ENCODE results near the gene PARP8.
"Not testable (repeated sequence)": the region's sequence is repeated elsewhere in the genome, so short reads cannot be mapped to it uniquely, and the experiment has no call there.

PARP8 gene

GRCh38 chr5:50811746-50812145, 145.3 kb downstream of the PARP8 start:
- not testable (repeated sequence) for H3K9me3 ChIP-seq (ENCODE audit: control insufficient read depth, insufficient read depth, low read length); H3K36me3 ChIP-seq (ENCODE audit: control insufficient read depth, insufficient read depth, low read length)

GRCh38 chr5:50813691-50814090, 147.3 kb downstream of the PARP8 start:
- Histone ChIP-seq H3K4me3 (ENCODE audit: low read depth, low read length) (no peak overlapping the region), H3K9me3 (ENCODE audit: control insufficient read depth, insufficient read depth, low read length) (no peaks in the 10 kb centered on the region), H3K9ac (ENCODE audit: low read depth, low read length) (no peak overlapping the region), H3K4me1 (ENCODE audit: control insufficient read depth, insufficient read depth, low read length) (no peaks in the 10 kb centered on the region), H3K27me3 (ENCODE audit: control insufficient read depth, insufficient read depth, low read length) (no peaks in the 10 kb centered on the region), H3K27ac (ENCODE audit: low read depth, low read length) (no peak overlapping the region), H3K36me3 (ENCODE audit: control insufficient read depth, insufficient read depth, low read length) (peaks cover 14% of the 10 kb centered on the region; the same call in 1 of the 2 replicates)

More at GRCh38 chr5:50811746-50812145, 145.3 kb downstream of the PARP8 start:
- H3K9ac ChIP-seq (ENCODE audit: low read depth, low read length); H3K4me3 ChIP-seq (ENCODE audit: low read depth, low read length); H3K4me1 ChIP-seq (ENCODE audit: control insufficient read depth, insufficient read depth, low read length); H3K27me3 ChIP-seq (ENCODE audit: control insufficient read depth, insufficient read depth, low read length); H3K27ac ChIP-seq (ENCODE audit: low read depth, low read length): not testable (repeated sequence)

- no peak overlapping the region for H3K9ac ChIP-seq (ENCODE audit: low read depth, low read length)
- peaks cover 14% of the 10 kb centered on the region; the same call in 1 of the 2 replicates for H3K36me3 ChIP-seq (ENCODE audit: control insufficient read depth, insufficient read depth, low read length)
These were observed 148.1 kb downstream of the PARP8 start for GRCh38 chr5:50814556-50814955.

GRCh38 chr5:50822046-50822445, 155.6 kb downstream of the PARP8 start:
- Histone ChIP-seq H3K9me3 (ENCODE audit: control insufficient read depth, insufficient read depth, low read length) (no peaks in the 10 kb centered on the region), H3K36me3 (ENCODE audit: control insufficient read depth, insufficient read depth, low read length) (peaks cover 37% of the 10 kb centered on the region), H3K27ac (ENCODE audit: low read depth, low read length) (no peak overlapping the region), H3K9ac (ENCODE audit: low read depth, low read length) (no peak overlapping the region), H3K4me1 (ENCODE audit: control insufficient read depth, insufficient read depth, low read length) (no peaks in the 10 kb centered on the region), H3K27me3 (ENCODE audit: control insufficient read depth, insufficient read depth, low read length) (no peaks in the 10 kb centered on the region), H3K4me3 (ENCODE audit: low read depth, low read length) (no peak overlapping the region)

More at GRCh38 chr5:50814556-50814955, 148.1 kb downstream of the PARP8 start:
- no peak overlapping the region for H3K27ac ChIP-seq (ENCODE audit: low read depth, low read length)
- no peak overlapping the region for H3K4me3 ChIP-seq (ENCODE audit: low read depth, low read length)
- H3K27me3 ChIP-seq (ENCODE audit: control insufficient read depth, insufficient read depth, low read length): no peaks in the 10 kb centered on the region
- H3K9me3 ChIP-seq (ENCODE audit: control insufficient read depth, insufficient read depth, low read length): no peaks in the 10 kb centered on the region
- H3K4me1 ChIP-seq (ENCODE audit: control insufficient read depth, insufficient read depth, low read length): no peaks in the 10 kb centered on the region

GRCh38 chr5:50822761-50823160, 156.3 kb downstream of the PARP8 start:
- Histone ChIP-seq H3K27ac (ENCODE audit: low read depth, low read length) (no peak overlapping the region), H3K4me3 (ENCODE audit: low read depth, low read length) (no peak overlapping the region), H3K27me3 (ENCODE audit: control insufficient read depth, insufficient read depth, low read length) (no peaks in the 10 kb centered on the region), H3K9me3 (ENCODE audit: control insufficient read depth, insufficient read depth, low read length) (no peaks in the 10 kb centered on the region), H3K4me1 (ENCODE audit: control insufficient read depth, insufficient read depth, low read length) (no peaks in the 10 kb centered on the region), H3K36me3 (ENCODE audit: control insufficient read depth, insufficient read depth, low read length) (peaks cover 37% of the 10 kb centered on the region), H3K9ac (ENCODE audit: low read depth, low read length) (no peak overlapping the region)

GRCh38 chr5:50823568-50823967, 157.1 kb downstream of the PARP8 start:
- H3K27ac ChIP-seq (ENCODE audit: low read depth, low read length): no peak overlapping the region
- H3K9me3 ChIP-seq (ENCODE audit: control insufficient read depth, insufficient read depth, low read length): no peaks in the 10 kb centered on the region
- no peaks in the 10 kb centered on the region for H3K4me1 ChIP-seq (ENCODE audit: control insufficient read depth, insufficient read depth, low read length)
- H3K36me3 ChIP-seq (ENCODE audit: control insufficient read depth, insufficient read depth, low read length): peaks cover 44% of the 10 kb centered on the region
- no peak overlapping the region for H3K9ac ChIP-seq (ENCODE audit: low read depth, low read length)
- H3K4me3 ChIP-seq (ENCODE audit: low read depth, low read length): no peak overlapping the region
- no peaks in the 10 kb centered on the region for H3K27me3 ChIP-seq (ENCODE audit: control insufficient read depth, insufficient read depth, low read length)

GRCh38 chr5:50824109-50824508, 157.7 kb downstream of the PARP8 start:
- peaks cover 49% of the 10 kb centered on the region for H3K36me3 ChIP-seq (ENCODE audit: control insufficient read depth, insufficient read depth, low read length)
- H3K4me3 ChIP-seq (ENCODE audit: low read depth, low read length): no peak overlapping the region
- H3K27ac ChIP-seq (ENCODE audit: low read depth, low read length): no peak overlapping the region
- no peaks in the 10 kb centered on the region for H3K27me3 ChIP-seq (ENCODE audit: control insufficient read depth, insufficient read depth, low read length)
- no peak overlapping the region for H3K9ac ChIP-seq (ENCODE audit: low read depth, low read length)
- no peaks in the 10 kb centered on the region for H3K4me1 ChIP-seq (ENCODE audit: control insufficient read depth, insufficient read depth, low read length)
- H3K9me3 ChIP-seq (ENCODE audit: control insufficient read depth, insufficient read depth, low read length): no peaks in the 10 kb centered on the region

- Histone ChIP-seq H3K27ac (ENCODE audit: low read depth, low read length) (no peak overlapping the region), H3K4me3 (ENCODE audit: low read depth, low read length) (no peak overlapping the region), H3K36me3 (ENCODE audit: control insufficient read depth, insufficient read depth, low read length) (peaks cover 44% of the 10 kb centered on the region), H3K9me3 (ENCODE audit: control insufficient read depth, insufficient read depth, low read length) (no peaks in the 10 kb centered on the region), H3K4me1 (ENCODE audit: control insufficient read depth, insufficient read depth, low read length) (no peaks in the 10 kb centered on the region), H3K27me3 (ENCODE audit: control insufficient read depth, insufficient read depth, low read length) (no peaks in the 10 kb centered on the region), H3K9ac (ENCODE audit: low read depth, low read length) (no peak overlapping the region)
These were observed 161.2 kb downstream of the PARP8 start for GRCh38 chr5:50827516-50828247.

- no peaks in the 10 kb centered on the region for H3K9me3 ChIP-seq (ENCODE audit: control insufficient read depth, insufficient read depth, low read length)
- H3K4me3 ChIP-seq (ENCODE audit: low read depth, low read length): no peak overlapping the region
- H3K27me3 ChIP-seq (ENCODE audit: control insufficient read depth, insufficient read depth, low read length): no peaks in the 10 kb centered on the region
- no peak overlapping the region for H3K27ac ChIP-seq (ENCODE audit: low read depth, low read length)
- H3K4me1 ChIP-seq (ENCODE audit: control insufficient read depth, insufficient read depth, low read length): no peaks in the 10 kb centered on the region
- no peak overlapping the region for H3K9ac ChIP-seq (ENCODE audit: low read depth, low read length)
- H3K36me3 ChIP-seq (ENCODE audit: control insufficient read depth, insufficient read depth, low read length): peaks cover 42% of the 10 kb centered on the region
These were observed 162.6 kb downstream of the PARP8 start for GRCh38 chr5:50829023-50829422.

- H3K4me3 ChIP-seq (ENCODE audit: low read depth, low read length): no peak overlapping the region
- no peaks in the 10 kb centered on the region for H3K9me3 ChIP-seq (ENCODE audit: control insufficient read depth, insufficient read depth, low read length)
- H3K9ac ChIP-seq (ENCODE audit: low read depth, low read length): no peak overlapping the region
- H3K36me3 ChIP-seq (ENCODE audit: control insufficient read depth, insufficient read depth, low read length): peaks cover 50% of the 10 kb centered on the region
- no peak overlapping the region for H3K27ac ChIP-seq (ENCODE audit: low read depth, low read length)
- no peaks in the 10 kb centered on the region for H3K4me1 ChIP-seq (ENCODE audit: control insufficient read depth, insufficient read depth, low read length)
- H3K27me3 ChIP-seq (ENCODE audit: control insufficient read depth, insufficient read depth, low read length): no peaks in the 10 kb centered on the region
These were observed 166.3 kb downstream of the PARP8 start for GRCh38 chr5:50832657-50833284.

GRCh38 chr5:50836356-50836755, 169.9 kb downstream of the PARP8 start:
- Histone ChIP-seq H3K36me3 (ENCODE audit: control insufficient read depth, insufficient read depth, low read length) (peaks cover 26% of the 10 kb centered on the region), H3K27me3 (ENCODE audit: control insufficient read depth, insufficient read depth, low read length) (no peaks in the 10 kb centered on the region), H3K4me3 (ENCODE audit: low read depth, low read length) (no peak overlapping the region), H3K9ac (ENCODE audit: low read depth, low read length) (no peak overlapping the region), H3K4me1 (ENCODE audit: control insufficient read depth, insufficient read depth, low read length) (no peaks in the 10 kb centered on the region), H3K27ac (ENCODE audit: low read depth, low read length) (no peak overlapping the region), H3K9me3 (ENCODE audit: control insufficient read depth, insufficient read depth, low read length) (no peaks in the 10 kb centered on the region)
